GM21367 (cell line): Measurements from ENCODE around the gene GIN1.

Experiments
- ATAC-seq: cut with Tn5 transposase; IDR thresholded peaks from one replicate; pipeline ENCODE4 v1.9.1; 2021; ENCODE audit not compliant: unreplicated experiment

GIN1 gene

GRCh38 chr5:103037673-103038455, 82.1 kb downstream of the GIN1 start:
- ATAC-seq, result no peak

GRCh38 chr5:103036601-103037000, 83.3 kb downstream of the GIN1 start:
- no peak for ATAC-seq
